HG03139 (cell line): Measurements from ENCODE around the gene GIMAP5.

Source experiments
- ATAC-seq: cut with Tn5 transposase; IDR thresholded peaks from one replicate; pipeline ENCODE4 v1.9.1; 2021; ENCODE audit not compliant: unreplicated experiment

The GIMAP5 gene

DNA sequence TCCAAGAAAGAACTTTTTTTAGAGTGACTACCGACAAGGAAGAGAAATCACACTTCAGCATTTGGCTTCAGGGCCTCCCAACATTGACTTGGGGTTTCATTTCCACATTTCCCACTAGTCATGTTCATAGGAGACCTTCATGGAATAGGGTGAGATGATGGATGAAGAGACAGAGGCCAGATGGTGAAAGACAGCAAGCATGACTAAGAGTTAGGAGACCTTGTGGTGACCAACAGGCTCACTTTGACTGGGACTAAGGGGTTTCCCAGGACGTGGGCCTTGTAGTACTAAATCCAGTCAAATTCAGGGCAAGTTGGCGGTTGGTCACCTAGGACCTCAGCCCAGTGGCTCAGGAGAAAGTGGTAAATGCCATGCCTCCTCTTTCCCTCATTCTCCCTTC is 3.0 kb upstream of the GIMAP5 start:
- no peak for ATAC-seq

- ATAC-seq = no peak
Measured at GRCh38 chr7:150735596-150736358, 1.4 kb upstream of the GIMAP5 start.

- ATAC-seq = no peak
Measured at GRCh38 chr7:150736864-150737263, 354 bp upstream of the GIMAP5 start.

GRCh38 chr7:150738092-150738491 is 874 bp downstream of the GIMAP5 start:
- ATAC-seq = no peak

- ATAC-seq = no peak
Measured at GRCh38 chr7:150738591-150739001, 1.4 kb downstream of the GIMAP5 start.

DNA sequence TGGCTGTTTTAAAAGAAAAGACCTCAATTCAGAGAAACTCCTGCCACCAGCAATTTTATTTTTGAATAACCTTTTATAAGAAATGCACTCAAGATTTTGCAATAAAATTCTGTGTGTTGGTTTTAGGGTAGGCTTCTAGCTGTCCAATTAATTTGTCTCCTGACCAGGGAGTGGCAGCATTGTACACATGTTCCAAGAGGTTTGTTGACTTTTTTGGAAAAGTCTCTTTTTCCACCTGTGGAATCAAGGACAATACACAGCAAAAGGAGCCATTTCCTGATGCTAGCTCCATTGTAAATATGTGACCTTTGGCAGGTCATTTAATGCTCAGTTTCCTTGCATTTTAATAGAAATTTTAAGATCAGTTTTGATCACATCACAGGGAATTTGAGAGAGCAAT is 1.8 kb downstream of the GIMAP5 start:
- ATAC-seq = no peak

DNA sequence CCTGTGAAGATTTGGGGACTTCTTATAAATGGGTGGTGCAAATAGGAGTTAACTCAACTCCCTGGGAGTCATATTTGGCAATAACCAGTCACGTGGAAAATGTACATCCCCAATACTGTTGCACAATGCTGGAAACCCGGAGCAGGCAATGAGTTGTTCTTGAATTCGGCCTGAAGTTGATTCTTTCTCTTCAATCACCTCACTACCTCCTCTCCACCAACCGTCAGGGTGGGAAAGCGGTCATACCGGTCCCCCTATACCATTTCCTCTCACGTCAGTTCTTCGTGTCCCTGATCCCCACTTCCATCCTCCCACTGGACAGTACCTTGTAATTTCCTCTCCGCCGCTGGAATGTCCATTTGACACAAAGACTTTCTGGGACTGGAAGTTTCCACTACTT is 2.8 kb downstream of the GIMAP5 start:
- no peak for ATAC-seq

GRCh38 chr7:150742286-150742968 is 5.2 kb downstream of the GIMAP5 start:
- ATAC-seq = no peak

DNA sequence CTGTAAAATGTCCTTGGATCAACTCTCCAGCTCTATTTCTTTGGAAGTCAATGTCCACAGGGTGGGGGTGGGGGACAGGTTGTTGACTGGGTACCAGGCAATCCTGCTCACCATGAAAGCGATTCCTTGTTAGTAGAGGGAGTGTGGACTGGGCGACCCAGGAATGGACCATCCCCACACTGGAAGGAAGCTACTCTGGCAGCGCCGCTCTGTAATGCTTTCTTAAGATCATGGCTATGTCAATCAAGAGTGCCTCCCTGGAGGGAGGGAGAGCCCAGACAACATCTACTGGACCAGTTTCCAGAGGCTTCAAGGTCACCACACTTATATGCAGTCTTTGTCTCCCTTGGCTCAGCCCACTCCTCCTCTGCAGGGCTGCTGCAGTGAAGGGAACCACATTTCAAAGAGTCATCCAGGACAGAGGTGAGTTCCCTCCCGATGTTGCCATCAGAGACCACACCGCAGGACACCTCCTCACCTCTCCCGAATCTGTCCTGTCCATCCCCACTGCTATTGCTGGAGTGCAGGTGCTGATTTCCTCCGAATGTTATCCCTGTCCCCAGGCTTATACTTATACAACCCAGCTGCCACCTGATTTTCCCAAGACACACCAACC is 6.9 kb downstream of the GIMAP5 start:
- no peak for ATAC-seq

- ATAC-seq = no peak
Measured at GRCh38 chr7:150745086-150745485, 7.9 kb downstream of the GIMAP5 start.

DNA sequence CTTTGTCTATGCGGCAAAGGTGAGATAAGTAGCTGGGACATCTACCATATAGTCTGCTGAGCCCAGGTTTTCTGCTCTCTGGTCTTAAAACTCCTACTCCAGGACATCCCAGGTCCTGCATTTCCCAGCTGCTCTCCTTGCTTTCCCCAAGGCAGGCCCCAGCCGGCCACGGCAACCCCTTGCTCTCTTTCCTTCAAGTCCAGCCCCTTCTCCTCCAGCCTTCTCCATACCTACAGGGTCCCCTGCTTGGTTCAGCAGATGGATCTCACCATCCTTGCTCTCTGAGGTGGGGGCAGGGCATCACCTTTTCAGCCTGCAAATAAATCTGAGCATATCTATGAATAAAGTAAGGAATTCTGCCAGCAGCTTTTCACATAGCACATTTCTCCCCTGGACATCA is 8.7 kb downstream of the GIMAP5 start:
- ATAC-seq = no peak

- no peak for ATAC-seq
Measured at GRCh38 chr7:150746921-150747320, 9.7 kb downstream of the GIMAP5 start.

DNA sequence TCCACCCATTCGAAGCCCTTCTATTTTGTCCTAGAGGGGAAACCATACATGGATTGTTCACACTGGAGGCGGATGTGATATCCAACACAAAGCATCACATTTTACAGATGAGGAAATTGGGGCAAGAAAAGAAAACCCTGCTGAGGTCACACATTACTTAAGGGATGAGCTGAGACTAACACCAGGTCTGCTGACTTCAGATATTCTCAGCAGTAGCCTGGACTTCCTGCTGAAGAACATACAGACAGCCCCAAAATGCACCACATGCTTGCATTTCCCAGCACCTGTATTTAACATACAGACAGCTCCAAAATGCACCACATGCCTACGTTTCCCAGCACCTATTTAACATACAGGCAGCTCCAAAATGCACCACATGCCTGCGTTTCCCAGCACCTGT is 11.2 kb downstream of the GIMAP5 start:
- ATAC-seq = no peak

GRCh38 chr7:150751702-150752101 is 14.5 kb downstream of the GIMAP5 start:
- ATAC-seq = no peak

- ATAC-seq = no peak
Measured at GRCh38 chr7:150753239-150753638, 16.0 kb downstream of the GIMAP5 start.

GRCh38 chr7:150753826-150754603 is 16.8 kb downstream of the GIMAP5 start:
- no peak for ATAC-seq

DNA sequence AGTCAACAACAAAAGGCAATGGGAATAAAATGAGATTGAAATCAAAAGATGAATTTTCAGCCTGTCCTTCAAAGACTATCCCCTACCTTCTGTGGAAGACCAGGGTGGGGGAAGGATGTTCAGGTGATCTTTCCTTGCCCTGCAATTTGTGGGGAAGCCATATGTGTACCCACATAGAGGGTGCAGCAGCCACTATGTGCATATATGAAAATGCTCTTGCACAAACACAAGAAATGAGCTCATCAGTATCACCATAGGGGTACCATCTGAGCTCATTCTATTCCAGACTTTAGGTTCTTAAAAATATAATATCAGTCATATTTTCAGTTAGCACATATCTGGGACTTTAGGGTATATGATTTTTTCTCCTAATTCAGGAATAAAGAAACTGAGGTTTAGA is 17.7 kb downstream of the GIMAP5 start:
- no peak for ATAC-seq

- peak; percentile 50 for ATAC-seq
Measured at GRCh38 chr7:150755473-150756099, 18.4 kb downstream of the GIMAP5 start.

- ATAC-seq = no peak
Measured at GRCh38 chr7:150756166-150756565, 18.9 kb downstream of the GIMAP5 start.

GRCh38 chr7:150756858-150757257 is 19.6 kb downstream of the GIMAP5 start:
- ATAC-seq = no peak

GRCh38 chr7:150759479-150759878 is 22.3 kb downstream of the GIMAP5 start:
- no peak for ATAC-seq
